CD4-positive, CD25-positive, alpha-beta regulatory T cell (primary cell): ENCODE results near the gene BMP8A. TPM values are rescaled to one million over a fixed set of nuclear protein-coding genes. Genes with fewer than 3 reads are reported as not detected.
A peak's percentile ranks its signal among the peaks of the same experiment; 100 is the strongest.
"Not testable (repeated sequence)": the region's sequence is repeated elsewhere in the genome, so short reads cannot be mapped to it uniquely, and the experiment has no call there.

Source experiments
- ATAC-seq, 2 donors: fragments of 150-1000 bp; cut with Tn5 transposase; one replicate each; pipeline ENCODE4 v1.10.0; 2021; ENCODE audit warnings: low read depth in 2 of 2, moderate number of reproducible peaks in 2 of 2, moderate library complexity in 1 of 2
- DNase-seq, 3 donors: peaks; one replicate each; pipeline versions ENCODE4 v3.0.0 to v3.0.0-alpha.2; 2012 to 2022; ENCODE audit warnings: mixed read lengths in 1 of 3
- H3K27ac ChIP-seq: one replicate; pipeline ENCODE4 v1.7.0; 2013; ENCODE audit warnings: mild to moderate bottlenecking, low read length; ENCODE audit not compliant: insufficient read depth, poor library complexity, severe bottlenecking
- H3K27me3 ChIP-seq: one replicate; pipeline ENCODE4 v1.7.0; 2013; ENCODE audit warnings: low read length; ENCODE audit not compliant: control insufficient read depth, insufficient read depth
- H3K36me3 ChIP-seq: one replicate; pipeline ENCODE4 v1.7.0; 2013; ENCODE audit warnings: mild to moderate bottlenecking, low read length, moderate library complexity; ENCODE audit not compliant: control insufficient read depth, insufficient read depth
- H3K4me1 ChIP-seq: 2 replicates; pipeline ENCODE4 v1.7.0; 2013; ENCODE audit warnings: mild to moderate bottlenecking, low read length; ENCODE audit not compliant: insufficient read depth, control insufficient read depth, poor library complexity, severe bottlenecking
- H3K4me3 ChIP-seq: one replicate; pipeline ENCODE4 v1.7.0; 2013; ENCODE audit warnings: low read depth, mild to moderate bottlenecking, low read length, moderate library complexity
- H3K9me3 ChIP-seq, 2 experiments: 1 replicate in 1 of 2; 2 replicates in 1 of 2; pipeline ENCODE4 v1.7.0; 2013; ENCODE audit warnings: low read length in 2 of 2, mild to moderate bottlenecking in 1 of 2, moderate library complexity in 1 of 2; ENCODE audit not compliant: control insufficient read depth in 2 of 2
- H3K27ac Mint-ChIP-seq, 3 donors: one replicate each; pipeline ENCODE4 v1.8.0; 2020 to 2022; ENCODE audit warnings: mild to moderate bottlenecking in 3 of 3, mixed read lengths in 3 of 3, moderate library complexity in 2 of 3
- H3K27me3 Mint-ChIP-seq: one replicate; pipeline ENCODE4 v1.8.0; 2022; ENCODE audit warnings: mild to moderate bottlenecking, mixed read lengths
- H3K36me3 Mint-ChIP-seq: one replicate; pipeline ENCODE4 v1.8.0; 2020; ENCODE audit warnings: mixed read lengths
- H3K4me1 Mint-ChIP-seq, 4 donors: one replicate each; pipeline ENCODE4 v1.8.0; 2020 to 2022; ENCODE audit warnings: mixed read lengths in 4 of 4, mild to moderate bottlenecking in 1 of 4
- H3K4me3 Mint-ChIP-seq, 4 donors: one replicate each; pipeline ENCODE4 v1.8.0; 2020 to 2022; ENCODE audit warnings: mild to moderate bottlenecking in 4 of 4, mixed read lengths in 4 of 4, moderate library complexity in 3 of 4
- H3K9me3 Mint-ChIP-seq, 7 donors: one replicate each; pipeline ENCODE4 v1.8.0; 2020 to 2022; ENCODE audit warnings: mixed read lengths in 7 of 7, mild to moderate bottlenecking in 3 of 7, moderate library complexity in 2 of 7
- polyA plus RNA-seq, 4 donors: library from polyadenylated mRNA; unstranded; fragments of 300-500 nt; fragmentation: Illumina TruSeq; gene quantifications; one replicate each; pipeline ENCODE4 v1.2.3, GENCODE V29; 2021
- total RNA-seq: library from RNA; stranded (reverse); gene quantifications from one replicate; pipeline ENCODE4 v1.2.3, GENCODE V29; 2022

Gene BMP8A
- total and polyA plus RNA-seq, 5 donors from 2014 or later: 0.35 TPM; not detected in 4

DNA sequence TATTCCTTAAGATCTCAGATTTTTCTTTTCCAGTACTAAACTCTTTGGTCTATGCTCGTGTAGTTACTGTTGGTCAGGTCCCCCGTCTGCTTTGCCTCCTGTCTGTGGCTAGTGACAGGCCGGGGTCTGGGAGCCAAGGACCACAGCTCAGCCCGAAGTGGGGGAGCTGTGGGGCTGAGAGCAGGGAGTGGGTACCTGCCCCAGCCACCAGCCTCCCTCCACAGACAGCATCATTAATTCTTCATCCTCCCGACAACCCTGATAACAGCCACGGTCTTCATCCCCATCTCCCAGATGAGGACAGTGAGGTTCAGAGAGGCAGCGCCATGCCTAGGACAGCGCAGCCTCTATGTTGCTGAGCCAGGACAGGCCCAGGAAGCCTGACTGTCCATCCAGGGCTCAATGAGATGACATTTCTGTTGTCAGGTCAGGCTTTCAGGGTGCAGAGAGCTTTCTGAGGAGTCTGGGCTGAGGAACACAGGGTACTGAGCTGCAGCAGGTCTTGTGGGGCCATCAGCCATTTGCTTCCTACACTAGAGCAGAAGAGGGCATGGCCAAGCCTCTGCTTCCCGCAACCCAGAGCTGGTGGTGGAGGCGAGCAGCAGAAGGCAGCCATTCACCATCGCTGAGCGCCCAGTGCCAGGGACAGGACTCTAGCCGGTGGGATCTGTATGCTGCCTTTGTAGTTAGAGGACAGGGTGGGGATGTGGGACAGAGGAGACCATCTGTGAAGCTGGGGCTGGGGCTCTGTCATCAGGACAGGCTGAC is 1.8 kb downstream of the BMP8A start:
- H3K4me1 ChIP-seq: not testable (repeated sequence)

DNA sequence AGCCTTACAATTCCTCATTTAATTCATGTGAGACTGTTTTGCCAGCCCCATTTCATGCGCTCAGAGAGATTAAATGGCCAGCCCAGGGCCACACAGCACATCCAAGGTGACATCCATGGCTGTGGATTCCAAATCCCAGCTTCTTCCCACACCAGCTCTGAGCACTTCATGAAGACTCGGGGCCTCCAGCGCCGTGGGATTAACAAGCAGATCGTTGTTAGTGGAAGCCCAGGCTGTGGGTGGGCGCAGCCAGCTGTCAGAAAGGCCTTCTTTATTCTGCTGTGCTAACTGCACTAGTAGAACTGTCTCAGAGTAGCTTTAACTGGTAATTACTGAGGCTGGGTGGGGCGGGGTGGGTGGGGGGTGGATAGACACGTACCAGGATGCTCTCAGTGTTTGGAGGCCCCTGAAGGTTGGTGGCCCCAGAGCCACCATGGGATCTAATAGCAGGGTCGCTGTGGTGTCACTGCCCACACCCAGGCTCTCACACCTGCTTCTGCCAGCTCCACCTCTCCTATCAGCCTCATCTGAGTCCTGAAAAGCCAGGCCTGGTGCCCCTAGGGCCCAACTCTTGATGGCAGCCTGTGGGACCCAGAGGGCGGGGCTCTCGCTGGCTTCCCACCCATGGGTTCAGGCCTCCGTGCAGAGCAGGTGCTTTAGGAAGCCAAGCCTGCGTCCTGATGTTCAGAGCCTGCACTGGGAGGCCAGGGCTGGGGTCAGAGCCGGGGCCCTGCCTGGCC is 3.4 kb downstream of the BMP8A start:
- H3K9me3 ChIP-seq: no peaks in the 10 kb centered on the region
- no peaks in the 10 kb centered on the region for H3K9me3 Mint-ChIP-seq
- no peaks in the 10 kb centered on the region for H3K36me3 ChIP-seq
- peak overlapping the region in 2 of 4 donors; percentile 10 to 56 for H3K4me3 Mint-ChIP-seq
- H3K27me3 Mint-ChIP-seq: peaks cover 56% of the 10 kb centered on the region
- peaks cover 0 to 12% (median 2%) of the 10 kb centered on the region in 4 donors for H3K4me1 Mint-ChIP-seq
- H3K36me3 Mint-ChIP-seq: no peaks in the 10 kb centered on the region
- no peaks in the 10 kb centered on the region for H3K27me3 ChIP-seq
- DNase-seq (no peak), ATAC-seq (no peak)
- H3K4me3 ChIP-seq: no peak overlapping the region
- H3K4me1 ChIP-seq: peaks cover 5% of the 10 kb centered on the region
- no peak overlapping the region for H3K27ac Mint-ChIP-seq
- no peak overlapping the region for H3K27ac ChIP-seq

More for the DNA sequence above, 1.8 kb downstream of the BMP8A start:
- Mint-ChIP-seq H3K27me3 (peaks cover 49% of the 10 kb centered on the region), H3K4me1 (peaks cover 0 to 14% (median 2%) of the 10 kb centered on the region in 4 donors), H3K4me3 (peak overlapping the region; percentile 56 to 87 (median 76)), H3K27ac (peak overlapping the region in 1 of 3 donors; percentile 31)
- H3K36me3 Mint-ChIP-seq, H3K4me3 ChIP-seq, ATAC-seq, H3K9me3 Mint-ChIP-seq, H3K9me3 ChIP-seq, H3K36me3 ChIP-seq, H3K27me3 ChIP-seq, DNase-seq, H3K27ac ChIP-seq: not testable (repeated sequence)

GRCh38 chr1:39496520-39496919 is 5.1 kb downstream of the BMP8A start:
- H3K27ac Mint-ChIP-seq, H3K4me1 ChIP-seq, H3K27me3 ChIP-seq, H3K9me3 ChIP-seq, DNase-seq, H3K4me1 Mint-ChIP-seq, H3K36me3 ChIP-seq, ATAC-seq, H3K4me3 ChIP-seq, H3K36me3 Mint-ChIP-seq, H3K9me3 Mint-ChIP-seq, H3K27ac ChIP-seq: not testable (repeated sequence)
- H3K4me3 Mint-ChIP-seq: peak overlapping the region in 1 of 4 donors; percentile 68
- H3K27me3 Mint-ChIP-seq: peaks cover 50% of the 10 kb centered on the region

GRCh38 chr1:39497585-39497984 is 6.1 kb downstream of the BMP8A start:
- ATAC-seq (no peak), DNase-seq (no peak)
- no peaks in the 10 kb centered on the region for H3K9me3 ChIP-seq
- no peaks in the 10 kb centered on the region for H3K36me3 ChIP-seq
- no peak overlapping the region for H3K4me3 ChIP-seq
- peaks cover 0 to 2% (median 0%) of the 10 kb centered on the region in 4 donors for H3K4me1 Mint-ChIP-seq
- H3K27me3 ChIP-seq: no peaks in the 10 kb centered on the region
- no peak overlapping the region for H3K4me3 Mint-ChIP-seq
- H3K27me3 Mint-ChIP-seq: peaks cover 46% of the 10 kb centered on the region
- H3K27ac Mint-ChIP-seq: no peak overlapping the region
- peaks cover 3% of the 10 kb centered on the region for H3K36me3 Mint-ChIP-seq
- H3K4me1 ChIP-seq: no peaks in the 10 kb centered on the region
- no peak overlapping the region for H3K27ac ChIP-seq
- H3K9me3 Mint-ChIP-seq: no peaks in the 10 kb centered on the region

GRCh38 chr1:39498096-39498710 is 6.8 kb downstream of the BMP8A start:
- not testable (repeated sequence) for H3K27ac ChIP-seq, H3K4me1 Mint-ChIP-seq, ATAC-seq, H3K36me3 ChIP-seq, H3K9me3 Mint-ChIP-seq, H3K27ac Mint-ChIP-seq, H3K27me3 ChIP-seq, H3K4me3 ChIP-seq, H3K9me3 ChIP-seq, H3K4me1 ChIP-seq, H3K36me3 Mint-ChIP-seq, DNase-seq
- Mint-ChIP-seq H3K4me3 (peak overlapping the region in 1 of 4 donors; percentile 38), H3K27me3 (peaks cover 40% of the 10 kb centered on the region)

DNA sequence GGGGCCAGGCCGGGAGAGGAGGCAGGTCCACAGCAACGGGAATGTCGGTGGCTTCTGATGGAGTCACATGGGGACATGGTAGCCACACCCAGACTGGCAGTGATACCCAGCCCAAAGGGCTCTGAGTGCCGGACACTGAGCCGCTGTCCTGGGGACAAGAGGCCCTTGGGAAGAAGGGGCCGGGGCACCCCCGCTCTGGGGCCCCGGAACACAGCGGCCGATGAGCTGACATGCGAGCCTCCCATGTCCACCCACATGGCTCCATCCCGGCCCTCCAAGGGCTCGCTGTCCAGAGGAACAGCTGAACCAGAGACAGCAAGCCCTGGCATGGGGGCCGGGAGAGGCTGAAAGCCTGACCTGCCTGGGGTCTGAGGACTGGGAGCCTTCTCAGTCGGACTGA is 7.4 kb downstream of the BMP8A start:
- not testable (repeated sequence) for H3K27ac Mint-ChIP-seq, H3K4me1 ChIP-seq, H3K27me3 ChIP-seq, H3K9me3 Mint-ChIP-seq, H3K36me3 Mint-ChIP-seq, DNase-seq, H3K4me1 Mint-ChIP-seq, H3K9me3 ChIP-seq, ATAC-seq, H3K4me3 Mint-ChIP-seq, H3K36me3 ChIP-seq, H3K27ac ChIP-seq, H3K4me3 ChIP-seq
- peaks cover 34% of the 10 kb centered on the region for H3K27me3 Mint-ChIP-seq

GRCh38 chr1:39499668-39500067 is 8.2 kb downstream of the BMP8A start:
- Histone ChIP-seq H3K4me3 (no peak overlapping the region), H3K27ac (no peak overlapping the region), H3K27me3 (no peaks in the 10 kb centered on the region), H3K4me1 (no peaks in the 10 kb centered on the region), H3K36me3 (no peaks in the 10 kb centered on the region), H3K9me3 (no peaks in the 10 kb centered on the region)
- H3K9me3 Mint-ChIP-seq: no peaks in the 10 kb centered on the region
- H3K4me3 Mint-ChIP-seq: no peak overlapping the region
- DNase-seq (no peak), ATAC-seq (no peak)
- H3K27me3 Mint-ChIP-seq: peaks cover 25% of the 10 kb centered on the region
- H3K4me1 Mint-ChIP-seq: no peaks in the 10 kb centered on the region
- H3K36me3 Mint-ChIP-seq: peaks cover 3% of the 10 kb centered on the region
- no peak overlapping the region for H3K27ac Mint-ChIP-seq
